Kidney epithelial cell (primary cell): ENCODE measurements around the gene DPEP3. TPM values are rescaled to one million over a fixed set of nuclear protein-coding genes. Genes with fewer than 3 reads are reported as not detected.

ENCODE experiments used
- DNase-seq: peaks from one replicate; pipeline ENCODE4 v3.0.0-alpha.2; 2010; ENCODE audit warnings: low read depth
- H3K27me3 ChIP-seq: 2 replicates; pipeline ENCODE4 v1.6.0; 2011; ENCODE audit warnings: low read length; ENCODE audit not compliant: control insufficient read depth, insufficient read depth
- H3K36me3 ChIP-seq: 2 replicates; pipeline ENCODE4 v1.5.1; 2011; ENCODE audit warnings: low read length; ENCODE audit not compliant: control insufficient read depth, insufficient read depth
- H3K4me3 ChIP-seq: 2 replicates; pipeline ENCODE4 v1.5.1; 2011; ENCODE audit warnings: low read depth, mild to moderate bottlenecking, control low read depth, low read length
- total RNA-seq: library from RNA; depleted of rRNA; stranded (reverse); fragments of >200 nt; gene quantifications from 2 replicates; pipeline ENCODE4 v1.2.3, GENCODE V29; 2015
- TF ChIP-seq, protein P1 (sequence below): IDR thresholded peaks from 2 replicates; pipeline ENCODE4 v1.5.1; 2011; ENCODE audit warnings: mild to moderate bottlenecking, moderate library complexity, low read length, control low read depth, inconsistent platforms; ENCODE audit not compliant: insufficient read depth, poor library complexity, severe bottlenecking

The DPEP3 gene
- total RNA-seq, 1 donor from 2014 or later: not detected

- H3K4me3 ChIP-seq: no peak overlapping the region
- H3K27me3 ChIP-seq: no peaks in the 10 kb centered on the region
- TF ChIP-seq, protein P1, sequence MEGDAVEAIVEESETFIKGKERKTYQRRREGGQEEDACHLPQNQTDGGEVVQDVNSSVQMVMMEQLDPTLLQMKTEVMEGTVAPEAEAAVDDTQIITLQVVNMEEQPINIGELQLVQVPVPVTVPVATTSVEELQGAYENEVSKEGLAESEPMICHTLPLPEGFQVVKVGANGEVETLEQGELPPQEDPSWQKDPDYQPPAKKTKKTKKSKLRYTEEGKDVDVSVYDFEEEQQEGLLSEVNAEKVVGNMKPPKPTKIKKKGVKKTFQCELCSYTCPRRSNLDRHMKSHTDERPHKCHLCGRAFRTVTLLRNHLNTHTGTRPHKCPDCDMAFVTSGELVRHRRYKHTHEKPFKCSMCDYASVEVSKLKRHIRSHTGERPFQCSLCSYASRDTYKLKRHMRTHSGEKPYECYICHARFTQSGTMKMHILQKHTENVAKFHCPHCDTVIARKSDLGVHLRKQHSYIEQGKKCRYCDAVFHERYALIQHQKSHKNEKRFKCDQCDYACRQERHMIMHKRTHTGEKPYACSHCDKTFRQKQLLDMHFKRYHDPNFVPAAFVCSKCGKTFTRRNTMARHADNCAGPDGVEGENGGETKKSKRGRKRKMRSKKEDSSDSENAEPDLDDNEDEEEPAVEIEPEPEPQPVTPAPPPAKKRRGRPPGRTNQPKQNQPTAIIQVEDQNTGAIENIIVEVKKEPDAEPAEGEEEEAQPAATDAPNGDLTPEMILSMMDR: peak; percentile 95
- DNase-seq: no peak
- peaks cover 2% of the 10 kb centered on the region for H3K36me3 ChIP-seq
Observed at GRCh38 chr16:67928561-67929364, 51.5 kb downstream of the DPEP3 start.

DNA sequence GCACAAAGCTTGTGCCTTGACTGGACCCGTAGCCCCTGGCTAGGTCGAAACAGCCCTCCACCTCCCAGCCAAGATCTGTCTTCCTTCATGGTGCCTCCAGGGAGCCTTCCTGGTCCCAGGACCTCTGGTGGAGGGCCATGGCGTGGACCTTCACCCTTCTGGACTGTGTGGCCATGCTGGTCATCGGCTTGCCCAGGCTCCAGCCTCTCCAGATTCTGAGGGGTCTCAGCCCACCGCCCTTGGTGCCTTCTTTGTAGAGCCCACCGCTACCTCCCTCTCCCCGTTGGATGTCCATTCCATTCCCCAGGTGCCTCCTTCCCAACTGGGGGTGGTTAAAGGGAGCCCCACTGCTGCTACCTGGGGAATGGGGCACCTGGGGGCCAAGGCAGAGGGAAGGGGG is 52.2 kb downstream of the DPEP3 start:
- TF ChIP-seq, protein P1: no peak
- Histone ChIP-seq H3K4me3 (no peak overlapping the region), H3K27me3 (no peaks in the 10 kb centered on the region), H3K36me3 (peaks cover 2% of the 10 kb centered on the region)
- no peak for DNase-seq

GRCh38 chr16:67927131-67927941 is 53.0 kb downstream of the DPEP3 start:
- no peaks in the 10 kb centered on the region for H3K27me3 ChIP-seq
- TF ChIP-seq, protein P1: no peak

DNA sequence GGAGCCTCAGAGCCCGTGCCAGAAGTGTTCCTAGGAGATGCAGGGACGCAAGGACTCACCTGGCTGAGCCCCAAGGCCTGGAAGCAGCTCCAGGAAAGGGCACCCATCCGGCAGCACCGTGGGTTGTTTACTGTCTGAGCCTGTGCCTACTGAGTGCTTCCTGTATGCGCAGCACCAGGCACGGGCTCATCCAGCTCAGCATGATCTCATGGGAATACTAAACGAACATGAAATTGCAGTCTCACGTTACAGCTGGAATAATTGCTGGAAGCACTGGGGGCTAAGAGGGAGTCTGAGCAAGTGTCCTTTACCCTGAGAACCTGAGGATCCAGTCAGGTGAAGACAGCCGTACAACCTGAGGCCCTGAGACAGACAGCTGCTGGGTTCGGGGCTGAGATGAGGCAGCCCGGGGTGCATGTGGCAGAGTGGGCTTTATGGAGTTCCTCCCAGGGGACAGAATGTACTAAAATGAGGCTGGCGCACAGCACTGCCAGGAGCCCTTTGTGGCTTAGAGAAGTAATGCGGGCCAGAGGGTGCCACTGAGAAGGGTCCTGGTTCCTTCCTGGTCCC is 54.0 kb downstream of the DPEP3 start:
- DNase-seq: no peak
- Histone ChIP-seq H3K27me3 (no peaks in the 10 kb centered on the region), H3K4me3 (no peak overlapping the region), H3K36me3 (peaks cover 2% of the 10 kb centered on the region)
- TF ChIP-seq, protein P1: no peak

More at GRCh38 chr16:67927131-67927941, 53.0 kb downstream of the DPEP3 start:
- H3K4me3 ChIP-seq: no peak overlapping the region
- H3K36me3 ChIP-seq: peaks cover 2% of the 10 kb centered on the region
- DNase-seq: no peak

Other genes with a start within 250 kb of the DPEP3 start
- 11.0 and 12.5 TPM in 2 replicates for gene RANBP10, start 173.9 kb downstream of the DPEP3 start, total RNA-seq
- 0.62 and 0.63 TPM in 2 replicates for gene TSNAXIP1, start 173.6 kb downstream of the DPEP3 start, total RNA-seq
- gene THAP11, start 138.2 kb downstream of the DPEP3 start, total RNA-seq: 38.3 and 44.0 TPM in 2 replicates
- 156 and 287 TPM in 2 replicates for gene NUTF2, start 133.6 kb downstream of the DPEP3 start, total RNA-seq
- 30.3 and 45.5 TPM in 2 replicates for gene CENPT, start 132.8 kb downstream of the DPEP3 start, total RNA-seq
- gene EDC4, start 107.4 kb downstream of the DPEP3 start, total RNA-seq: 48.4 and 60.5 TPM in 2 replicates
- gene NRN1L, start 95.6 kb downstream of the DPEP3 start, total RNA-seq: 1.1 and 2.9 TPM in 2 replicates
- gene PSKH1, start 87.2 kb downstream of the DPEP3 start, total RNA-seq: 20.9 and 21.6 TPM in 2 replicates
- gene CTRL, start 48.6 kb downstream of the DPEP3 start, total RNA-seq: 5.5 TPM in 1 of 2 replicates, not detected in the other
- 33.9 and 36.6 TPM in 2 replicates for gene PSMB10, start 43.6 kb downstream of the DPEP3 start, total RNA-seq
- gene LCAT, start 36.4 kb downstream of the DPEP3 start, total RNA-seq: 3.7 and 5.5 TPM in 2 replicates
- gene SLC12A4, start 11.9 kb downstream of the DPEP3 start, total RNA-seq: 35.4 and 36.6 TPM in 2 replicates
- gene DPEP2, start 19.0 kb upstream of the DPEP3 start, total RNA-seq: not detected in 2 replicates
- gene DPEP2NB, start 35.4 kb upstream of the DPEP3 start, total RNA-seq: not detected in 2 replicates
- gene DDX28, start 42.7 kb upstream of the DPEP3 start, total RNA-seq: 10.6 and 11.4 TPM in 2 replicates
- 14.8 and 24.8 TPM in 2 replicates for gene DUS2, start 42.8 kb upstream of the DPEP3 start, total RNA-seq
- 15.2 and 21.7 TPM in 2 replicates for gene NFATC3, start 104.9 kb upstream of the DPEP3 start, total RNA-seq